Heart left ventricle (tissue), 16 donors: ENCODE results near the gene FKBP1A. TPM values are rescaled to one million over a fixed set of nuclear protein-coding genes. Genes with fewer than 3 reads are reported as not detected.

Experiments
- ATAC-seq, 4 donors: fragments of 200-7000 bp; cut with Tn5 transposase; one replicate each; pipeline ENCODE4 v1.9.1; 2020 to 2022; ENCODE audit warnings: moderate library complexity in 4 of 4, mild to moderate bottlenecking in 3 of 4, moderate number of reproducible peaks in 1 of 4
- DNase-seq, 5 donors: peaks; one replicate each; pipeline ENCODE4 v3.0.0-alpha.2; 2020
- H3K27ac ChIP-seq, 12 donors: fragments of 200-600 bp; sonication (generic) in 4 of 12; one replicate each; pipeline versions ENCODE4 v1.5.0 to v1.8.0; 2016 to 2022; ENCODE audit warnings: mild to moderate bottlenecking in 2 of 12
- H3K27me3 ChIP-seq, 9 donors: fragments of 200-600 bp; sonication (generic) in 2 of 9; one replicate each; pipeline versions ENCODE4 v1.5.1 to v1.8.0; 2016 to 2022; ENCODE audit warnings: mild to moderate bottlenecking in 3 of 9
- H3K36me3 ChIP-seq, 9 donors: fragments of 200-600 bp; sonication (generic) in 2 of 9; one replicate each; pipeline versions ENCODE4 v1.5.0 to v1.8.0; 2018 to 2022; ENCODE audit warnings: mild to moderate bottlenecking in 2 of 9
- H3K4me1 ChIP-seq, 12 donors: fragments of 200-600 bp; sonication (generic) in 4 of 12; one replicate each; pipeline versions ENCODE4 v1.5.0 to v1.8.0; 2016 to 2022; ENCODE audit warnings: mild to moderate bottlenecking in 3 of 12
- H3K4me3 ChIP-seq, 12 donors: fragments of 200-600 bp; sonication (generic) in 4 of 12; one replicate each; pipeline versions ENCODE4 v1.5.0 to v1.8.0; 2017 to 2022; ENCODE audit warnings: mild to moderate bottlenecking in 9 of 12, moderate library complexity in 4 of 12
- H3K9me3 ChIP-seq, 12 donors: fragments of 200-600 bp; sonication (generic) in 4 of 12; one replicate each; pipeline versions ENCODE4 v1.5.0 to v1.8.0; 2016 to 2022; ENCODE audit warnings: mild to moderate bottlenecking in 1 of 12
- CTCF ChIP-seq, 12 donors: fragments of 200-600 bp; sonication (generic) in 4 of 12; IDR thresholded peaks; one replicate each; pipeline versions ENCODE4 v1.5.0 to v1.8.0; 2018 to 2022; ENCODE audit warnings: antibody characterized with exemption in 12 of 12, mild to moderate bottlenecking in 5 of 12
- POLR2A ChIP-seq, 2 donors: fragments of 450-650 bp; IDR thresholded peaks; one replicate each; pipeline ENCODE4 v1.6.1; 2017; ENCODE audit warnings: antibody characterized with exemption in 2 of 2, mild to moderate bottlenecking in 2 of 2, moderate library complexity in 2 of 2
- WGBS, 4 donors: extraction: QIAGEN DNeasy Blood & Tissue Kit in 2 of 4; methylation state at CpG; one replicate each; pipeline versions ENCODE4 v1.1.5 to v1.1.7; 2013 to 2018; 5-methylcytosine and 5-hydroxymethylcytosine counted together
- intact Hi-C, 10 donors: fragments of 100-400 bp; cut with DNase I; formaldehyde crosslinking; loops; one replicate each; pipeline versions ENCODE4 v1.11.1 to v1.14.2; 2022
- polyA plus RNA-seq, 2 donors: library from polyadenylated mRNA; stranded (reverse); fragments of 200-250 nt; gene quantifications; one replicate each; pipeline ENCODE4 v1.2.3, GENCODE V29; 2013
- total RNA-seq, 9 donors: library from RNA; depleted of rRNA in 2 of 9; stranded (reverse); fragments of >200 nt in 2 of 9; fragmentation: NEBNext Ultra II Directional in 3 of 9; extraction: Animal tissue kit (Norgen Biotek cat#: 25700) in 3 of 9; gene quantifications; one replicate each; pipeline versions ENCODE4 v1.1.0 to v1.2.4, GENCODE V29; 2016 to 2023
- donor health status: ischemic (EF 13 %, LVEDD 7.1; RV severe dilation, severe dysfunction).
- donor health status: healthy with polysubstance abuse.
- donor health status: DM: no; HTN: yes; CAD: no.
- donor health status: DM: no; HTN: no; CAD: no.
- donor health status: ischemic (EF 25% LVEDD 6.9; RV normal size, moderate dysfunction).
- donor health status: ischemic (EF 25% LVEDD 5.7; RV mildly dilated, moderate dysfunction).
- donor health status: healthy.
- donor health status: DM: yes; HTN: yes; CAD: no.
- donor health status: ischemic (EF 35%, LVEDD 5.7; RV mildly dilated, moderate dysfunction).
- donor health status: nonischemic (EF 11% LVEDD 7.7; RV severe dilation, severe dysfunction).
- donor health status: DM: yes; HTN: yes; CAD: no.
- donor health status: PGD.
- donor health status: ischemic (EF 29% LVEDD 5.4; RV normal size, mild dysfunction).
- donor health status: nonischemic (EF 23%, LVEDD 6.1; RV moderate dilation, normal function).

Gene FKBP1A
- total and polyA plus RNA-seq, 11 donors, result 71.3 to 401 (median 144) TPM

GRCh38 chr20:1376007-1376406 lies 16.8 kb downstream of the FKBP1A start:
- Histone ChIP-seq H3K27ac (peak overlapping the region in 10 of 12 donors; percentile 47 to 88 (median 62)), H3K36me3 (peaks cover 0 to 48% (median 26%) of the 10 kb centered on the region in 9 donors), H3K27me3 (no peaks in the 10 kb centered on the region), H3K9me3 (no peaks in the 10 kb centered on the region), H3K4me1 (peaks cover 8 to 100% (median 86%) of the 10 kb centered on the region in 12 donors), H3K4me3 (no peak overlapping the region)
- DNase-seq (no peak), ATAC-seq (peak in 1 of 4 donors; percentile 52)
- 57 to 88% (median 63%) methylated on average over 1 of the region's 1 CpG for WGBS, 4 donors
- intact Hi-C loops, result loop anchor here in 3 of 10 donors (2.0 to 5.0 kb wide), 3 partner anchors 15 to 44 kb away; no protein-coding TSS in a partner anchor
- TF ChIP-seq POLR2A (IDR thresholded peaks at IDR 0.05) (no peak), CTCF (IDR thresholded peaks at IDR 0.05) (no peak)

GRCh38 chr20:1375515-1375914 lies 17.3 kb downstream of the FKBP1A start:
- TF ChIP-seq CTCF (IDR thresholded peaks at IDR 0.05) (no peak), POLR2A (IDR thresholded peaks at IDR 0.05) (no peak)

GRCh38 chr20:1374246-1374645 lies 18.6 kb downstream of the FKBP1A start:
- Histone ChIP-seq H3K9me3 (no peaks in the 10 kb centered on the region), H3K27me3 (no peaks in the 10 kb centered on the region), H3K27ac (peak overlapping the region; percentile 5 to 88 (median 62)), H3K4me3 (no peak overlapping the region), H3K4me1 (peaks cover 8 to 96% (median 80%) of the 10 kb centered on the region in 12 donors), H3K36me3 (peaks cover 0 to 66% (median 38%) of the 10 kb centered on the region in 9 donors)
- ATAC-seq (peak in 3 of 4 donors; percentile 3 to 70 (median 21)), DNase-seq (no peak)
- TF ChIP-seq CTCF (IDR thresholded peaks at IDR 0.05) (peak in 6 of 12 donors; percentile 6 to 30 (median 16)), POLR2A (IDR thresholded peaks at IDR 0.05) (no peak)
- intact Hi-C loops, result loop anchor here in 4 of 10 donors (5.0 kb wide), 3 partner anchors 37 to 47 kb away; partner anchors contain the start of gene SDCBP2 (in 2 of the 4)
- WGBS, 4 donors, result 37 to 53% (median 39%) methylated on average over 2 of the region's 2 CpGs

More at GRCh38 chr20:1375515-1375914, 17.3 kb downstream of the FKBP1A start:
- intact Hi-C loops, result loop anchor here in 2 of 10 donors (5.0 kb wide), 2 partner anchors 38 to 43 kb away; no protein-coding TSS in a partner anchor
- no peak for DNase-seq
- ATAC-seq, result peak in 3 of 4 donors; percentile 46 to 64 (median 64)
- H3K36me3 ChIP-seq, result peaks cover 0 to 53% (median 31%) of the 10 kb centered on the region in 9 donors
- no peaks in the 10 kb centered on the region for H3K27me3 ChIP-seq
- peak overlapping the region in 1 of 12 donors; percentile 2 for H3K4me3 ChIP-seq
- H3K9me3 ChIP-seq, result no peaks in the 10 kb centered on the region
- peaks cover 8 to 100% (median 86%) of the 10 kb centered on the region in 12 donors for H3K4me1 ChIP-seq
- H3K27ac ChIP-seq, result peak overlapping the region in 11 of 12 donors; percentile 5 to 88 (median 62)
- WGBS, 4 donors, result 35 to 50% (median 45%) methylated on average over 8 of the region's 8 CpGs

GRCh38 chr20:1373614-1374013 lies 19.2 kb downstream of the FKBP1A start:
- Histone ChIP-seq H3K9me3 (no peaks in the 10 kb centered on the region), H3K36me3 (peaks cover 0 to 69% (median 38%) of the 10 kb centered on the region in 9 donors), H3K4me1 (peaks cover 8 to 90% (median 74%) of the 10 kb centered on the region in 12 donors), H3K27me3 (no peaks in the 10 kb centered on the region), H3K27ac (peak overlapping the region; percentile 35 to 77 (median 60)), H3K4me3 (no peak overlapping the region)
- WGBS, 4 donors, result 15 to 30% (median 20%) methylated on average over 4 of the region's 4 CpGs
- TF ChIP-seq CTCF (IDR thresholded peaks at IDR 0.05) (no peak), POLR2A (IDR thresholded peaks at IDR 0.05) (no peak)
- DNase-seq, result no peak
- ATAC-seq, result no peak
- intact Hi-C loops, result loop anchor here in 4 of 10 donors (5.0 kb wide), 3 partner anchors 36 to 46 kb away; partner anchors contain the start of gene SDCBP2 (in 2 of the 4)
